ENCODE measurements around the gene PLXDC1.

GRCh38 chr17:39138431-39139160, 12.8 kb downstream of the PLXDC1 start:
- TF ChIP-seq ZNF274 (IDR thresholded peaks at IDR 0.05; ENCODE audit: low read depth, low read length) (no peak), SUZ12 (IDR thresholded peaks at IDR 0.05; ENCODE audit: extremely low read depth, insufficient read depth, insufficient read length) (no peak), YY1 (IDR thresholded peaks at IDR 0.05; ENCODE audit: insufficient read depth, insufficient read length) (no peak)

All from NT2/D1 (cell line).